ENCODE data around the gene CDK12.
A peak's percentile ranks its signal among the peaks of the same experiment; 100 is the strongest.
"Not testable (repeated sequence)": the region's sequence is repeated elsewhere in the genome, so short reads cannot be mapped to it uniquely, and the experiment has no call there.

Gene CDK12

DNA sequence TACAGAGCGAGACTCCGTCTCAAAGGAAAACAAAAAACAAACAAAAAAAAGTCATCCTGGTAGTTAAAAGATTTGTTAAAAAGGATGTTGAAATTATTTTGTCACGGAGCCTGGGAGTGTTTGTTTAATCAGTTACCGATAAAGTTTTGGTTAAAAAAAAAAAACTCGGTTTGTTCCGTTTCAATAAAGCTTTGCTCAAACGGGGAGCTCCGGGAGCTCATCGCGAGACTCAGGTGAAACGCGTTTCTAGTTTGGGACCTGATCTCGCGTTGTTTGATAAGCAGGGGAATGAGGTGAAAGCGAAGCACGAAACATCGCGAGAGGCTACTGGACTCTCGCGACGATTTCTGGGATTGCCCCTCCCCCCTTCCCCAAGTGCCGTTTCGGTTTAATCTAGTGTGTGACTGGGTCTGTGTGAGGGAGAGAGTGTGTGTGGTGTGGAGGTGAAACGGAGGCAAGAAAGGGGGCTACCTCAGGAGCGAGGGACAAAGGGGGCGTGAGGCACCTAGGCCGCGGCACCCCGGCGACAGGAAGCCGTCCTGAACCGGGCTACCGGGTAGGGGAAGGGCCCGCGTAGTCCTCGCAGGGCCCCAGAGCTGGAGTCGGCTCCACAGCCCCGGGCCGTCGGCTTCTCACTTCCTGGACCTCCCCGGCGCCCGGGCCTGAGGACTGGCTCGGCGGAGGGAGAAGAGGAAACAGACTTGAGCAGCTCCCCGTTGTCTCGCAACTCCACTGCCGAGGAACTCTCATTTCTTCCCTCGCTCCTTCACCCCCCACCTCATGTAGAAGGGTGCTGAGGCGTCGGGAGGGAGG lies at the start of gene CDK12:
Gene CDK12 (plus strand): TSS at position 374 of the 813 bp plus-strand sequence. CDS start 586 bp downstream, outside the sequence.
- peak; percentile 98 for DNase-seq

DNA sequence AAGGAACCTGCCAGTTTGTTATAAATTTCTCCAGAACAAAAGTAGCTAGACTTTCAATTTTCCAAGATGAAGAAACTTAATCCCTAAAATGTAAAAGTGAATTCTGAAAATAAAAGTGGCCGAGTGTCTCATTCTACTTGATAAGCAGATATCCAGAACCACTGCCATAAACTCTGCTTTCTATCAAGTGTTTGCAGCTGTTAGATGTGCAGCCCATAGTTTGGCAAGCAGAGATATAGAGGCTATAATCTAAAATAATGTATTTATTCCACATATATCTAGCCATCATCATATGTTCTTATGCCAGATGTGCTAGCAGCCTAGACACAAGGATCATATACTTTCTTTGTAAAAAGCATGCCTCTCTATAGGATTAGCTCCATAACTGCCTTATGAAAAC lies 45.1 kb upstream of the CDK12 start:
- DNase-seq: no peak

DNA sequence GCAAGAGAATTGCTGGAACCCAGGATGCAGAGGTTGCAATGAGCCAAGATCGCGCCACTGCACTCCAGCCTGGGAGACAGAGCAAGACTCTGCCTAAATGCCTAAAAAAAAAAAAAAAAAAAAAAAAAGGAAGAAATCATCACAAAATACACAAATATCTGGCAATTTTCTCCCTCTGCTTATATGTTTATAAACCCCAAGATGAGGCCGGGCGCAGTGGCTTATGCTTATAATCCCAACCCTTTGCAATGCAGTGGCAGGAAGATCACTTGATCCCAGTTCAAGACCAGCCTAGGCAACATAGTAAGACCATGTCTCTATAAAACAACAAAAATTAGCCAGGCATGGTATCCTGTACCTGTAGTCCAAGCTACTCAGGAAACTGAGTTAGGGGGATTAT lies 31.7 kb upstream of the CDK12 start:
- no peak for DNase-seq

DNA sequence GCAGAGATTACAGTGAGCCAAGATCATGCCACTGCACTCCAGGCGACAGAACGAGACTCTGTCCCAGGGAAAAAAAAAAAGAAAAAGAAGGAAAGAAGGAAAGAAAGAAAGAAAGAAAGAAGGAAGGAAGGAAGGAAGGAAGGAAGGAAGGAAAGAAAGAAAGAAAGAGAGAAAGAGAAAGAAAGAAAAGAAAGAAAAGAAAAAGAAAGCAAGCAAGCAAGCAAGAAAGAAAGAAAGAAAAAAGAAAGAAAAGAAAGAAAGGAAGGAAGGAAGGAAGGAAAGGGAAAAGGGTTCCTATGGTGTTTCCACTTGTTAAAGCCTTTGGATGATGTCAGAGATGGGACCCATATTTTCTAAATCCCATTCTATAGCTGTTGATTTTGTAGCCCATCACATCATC lies 21.4 kb upstream of the CDK12 start:
- DNase-seq: not testable (repeated sequence)

DNA sequence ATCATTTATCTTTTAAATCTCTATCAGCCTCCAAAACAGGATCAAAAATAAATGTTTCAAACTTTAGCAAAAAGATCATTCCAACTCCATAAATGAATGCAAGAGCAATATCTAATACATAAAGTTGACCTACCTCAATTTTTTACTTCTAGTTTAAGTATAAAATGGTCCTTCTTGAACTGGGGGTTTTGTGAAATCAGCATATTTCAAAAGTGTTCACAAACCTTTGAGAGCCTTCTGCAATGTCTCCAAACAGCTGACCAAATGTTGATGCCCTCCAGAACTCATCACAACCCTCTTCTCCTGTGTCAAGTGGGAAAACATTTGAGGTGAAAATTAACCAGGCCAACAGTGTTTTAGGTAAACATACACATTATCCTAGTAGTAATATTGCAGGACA lies 18.0 kb upstream of the CDK12 start:
- DNase-seq: no peak

DNA sequence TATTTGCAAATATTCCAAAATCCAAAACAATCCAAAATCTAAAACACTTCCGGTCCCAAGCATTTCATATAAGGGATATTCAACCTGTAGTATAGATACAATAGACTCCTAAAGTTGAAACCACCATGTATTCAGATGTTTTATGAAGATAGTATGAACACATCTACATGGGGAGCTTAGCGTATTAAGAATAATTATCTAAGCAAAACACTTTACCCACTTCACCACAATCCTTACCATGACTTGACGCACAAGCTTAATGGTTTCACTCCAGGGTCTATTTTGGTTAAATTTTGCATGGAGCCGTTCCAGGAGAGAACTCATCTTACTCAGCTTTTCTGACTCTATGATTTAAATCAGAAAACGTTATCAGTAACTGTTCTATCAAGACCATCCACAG lies 13.7 kb upstream of the CDK12 start:
- DNase-seq: no peak

DNA sequence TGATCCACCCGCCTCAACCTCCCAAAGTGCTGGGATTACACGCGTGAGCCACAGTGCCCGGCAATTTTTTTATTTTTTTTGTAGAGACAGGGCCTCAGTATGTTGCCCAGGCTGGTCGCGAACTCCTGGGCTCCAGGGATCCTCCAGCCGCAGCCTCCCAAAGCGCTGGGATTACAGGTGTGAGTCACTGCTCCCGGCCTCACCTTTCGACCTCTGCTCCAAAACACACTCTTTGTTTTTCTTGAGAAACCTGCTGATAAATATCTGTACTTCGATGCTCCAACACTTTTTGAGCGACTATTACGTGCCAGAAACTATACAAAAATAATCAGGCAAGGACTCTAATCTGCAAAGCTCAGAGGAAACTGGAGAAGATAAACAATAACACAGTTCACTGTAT lies 11.2 kb upstream of the CDK12 start:
- DNase-seq: no peak

DNA sequence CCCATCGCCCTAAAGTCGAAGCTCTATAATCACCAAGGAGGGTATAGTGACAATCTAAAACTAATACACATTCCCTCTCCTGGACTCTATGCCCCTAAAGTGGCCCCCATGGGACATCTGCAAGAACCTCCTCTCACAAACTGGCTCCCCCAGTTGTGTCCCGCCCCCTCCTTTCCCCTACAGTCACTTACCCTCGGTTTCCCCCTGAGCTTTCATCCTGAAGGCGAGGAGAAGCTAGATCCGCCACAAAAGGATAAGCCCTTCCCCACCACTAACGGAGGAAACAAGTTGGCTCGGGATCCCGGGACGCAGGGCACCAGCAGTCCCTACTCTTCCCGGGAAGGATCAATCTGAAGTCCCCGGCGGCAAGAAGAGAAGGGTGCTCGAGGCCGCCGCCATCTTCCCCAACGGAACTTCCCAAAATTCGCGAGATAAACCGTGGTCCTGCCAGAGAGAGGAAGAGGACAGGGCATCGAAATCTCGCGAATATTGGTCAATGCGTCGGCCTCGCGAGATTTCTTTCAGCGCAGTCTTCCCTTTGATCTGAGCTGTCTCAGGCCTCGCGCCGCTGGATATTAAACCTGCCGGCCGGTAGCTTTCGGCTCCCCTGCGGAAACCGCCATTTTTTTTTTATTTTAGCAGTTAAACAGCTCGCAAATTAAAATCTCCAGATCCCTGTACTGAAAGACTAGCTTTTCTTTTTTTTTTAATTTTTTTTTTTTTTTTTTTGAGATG lies 10.3 kb upstream of the CDK12 start, which contains the start of gene MED1:
Gene MED1 (minus strand): TSS at position 417 of the 735 bp plus-strand sequence. CDS start 201 bp downstream, at position 216.
- DNase-seq: peak; percentile 99

DNA sequence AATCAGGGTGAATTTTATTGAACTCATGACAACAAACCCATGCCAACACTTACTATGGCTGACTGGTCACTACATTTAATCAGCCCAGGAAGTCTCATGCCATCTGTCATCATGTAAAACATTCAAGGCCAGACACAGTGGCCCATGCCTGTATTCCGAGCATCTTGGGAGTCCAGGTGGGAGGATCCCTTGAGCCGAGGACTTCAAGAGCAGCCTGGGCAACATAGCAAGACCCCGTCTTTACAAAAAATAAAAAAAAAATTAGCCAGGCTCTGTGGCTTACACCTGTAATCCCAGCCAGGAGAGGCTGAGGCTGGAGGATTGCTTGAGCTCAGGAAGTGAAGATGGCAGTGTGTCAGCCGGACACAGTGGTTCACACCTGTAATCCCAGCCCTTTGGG lies 5.4 kb upstream of the CDK12 start:
- DNase-seq: no peak

DNA sequence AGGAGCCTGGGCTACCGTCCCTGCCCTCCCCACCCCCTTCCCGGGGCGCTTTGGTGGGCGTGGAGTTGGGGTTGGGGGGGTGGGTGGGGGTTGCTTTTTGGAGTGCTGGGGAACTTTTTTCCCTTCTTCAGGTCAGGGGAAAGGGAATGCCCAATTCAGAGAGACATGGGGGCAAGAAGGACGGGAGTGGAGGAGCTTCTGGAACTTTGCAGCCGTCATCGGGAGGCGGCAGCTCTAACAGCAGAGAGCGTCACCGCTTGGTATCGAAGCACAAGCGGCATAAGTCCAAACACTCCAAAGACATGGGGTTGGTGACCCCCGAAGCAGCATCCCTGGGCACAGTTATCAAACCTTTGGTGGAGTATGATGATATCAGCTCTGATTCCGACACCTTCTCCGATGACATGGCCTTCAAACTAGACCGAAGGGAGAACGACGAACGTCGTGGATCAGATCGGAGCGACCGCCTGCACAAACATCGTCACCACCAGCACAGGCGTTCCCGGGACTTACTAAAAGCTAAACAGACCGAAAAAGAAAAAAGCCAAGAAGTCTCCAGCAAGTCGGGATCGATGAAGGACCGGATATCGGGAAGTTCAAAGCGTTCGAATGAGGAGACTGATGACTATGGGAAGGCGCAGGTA lies 762 bp downstream of the CDK12 start:
- no peak for DNase-seq

DNA sequence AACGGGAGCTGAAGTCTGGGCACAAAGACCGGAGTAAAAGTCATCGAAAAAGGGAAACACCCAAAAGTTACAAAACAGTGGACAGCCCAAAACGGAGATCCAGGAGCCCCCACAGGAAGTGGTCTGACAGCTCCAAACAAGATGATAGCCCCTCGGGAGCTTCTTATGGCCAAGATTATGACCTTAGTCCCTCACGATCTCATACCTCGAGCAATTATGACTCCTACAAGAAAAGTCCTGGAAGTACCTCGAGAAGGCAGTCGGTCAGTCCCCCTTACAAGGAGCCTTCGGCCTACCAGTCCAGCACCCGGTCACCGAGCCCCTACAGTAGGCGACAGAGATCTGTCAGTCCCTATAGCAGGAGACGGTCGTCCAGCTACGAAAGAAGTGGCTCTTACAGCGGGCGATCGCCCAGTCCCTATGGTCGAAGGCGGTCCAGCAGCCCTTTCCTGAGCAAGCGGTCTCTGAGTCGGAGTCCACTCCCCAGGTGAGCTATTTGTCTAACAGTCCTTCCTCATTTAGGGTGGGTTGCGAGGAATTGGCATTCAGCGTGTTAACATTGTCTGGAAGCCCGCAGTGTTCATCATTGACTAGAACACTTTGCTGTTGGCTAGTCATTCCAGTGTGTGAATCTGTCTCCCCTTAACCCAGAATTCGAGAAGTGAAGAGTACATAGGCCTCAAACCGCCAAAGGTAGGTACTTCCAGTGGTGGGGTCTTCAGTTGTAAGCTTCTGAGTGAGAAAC lies 1.5 kb downstream of the CDK12 start:
- no peak for DNase-seq

DNA sequence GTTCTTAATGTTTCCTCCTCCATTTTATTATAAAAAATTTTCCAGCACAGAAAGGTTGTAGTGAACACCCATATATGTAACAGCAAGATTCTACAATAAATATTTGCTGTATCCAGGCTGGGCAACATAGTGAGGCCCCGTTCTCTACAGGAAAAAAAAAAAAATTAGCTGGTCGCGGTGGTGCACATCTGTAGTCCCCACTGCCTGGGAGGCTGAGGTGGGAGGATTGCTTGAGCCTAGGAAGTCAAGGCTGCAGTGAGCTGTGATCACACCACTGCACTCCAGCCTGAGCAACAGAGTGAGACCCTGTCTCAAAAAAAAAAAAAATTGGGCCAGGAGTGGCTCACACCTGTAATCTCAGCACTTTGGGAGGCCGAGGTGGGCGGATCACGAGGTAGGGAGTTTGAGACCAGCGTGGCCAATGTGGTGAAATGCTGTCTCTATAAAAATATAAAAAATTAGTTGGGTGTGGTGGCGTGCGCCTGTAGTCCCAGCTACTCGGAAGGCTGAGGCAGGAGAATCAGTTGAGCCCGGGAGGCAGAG lies 3.4 kb downstream of the CDK12 start:
- DNase-seq: not testable (repeated sequence)

DNA sequence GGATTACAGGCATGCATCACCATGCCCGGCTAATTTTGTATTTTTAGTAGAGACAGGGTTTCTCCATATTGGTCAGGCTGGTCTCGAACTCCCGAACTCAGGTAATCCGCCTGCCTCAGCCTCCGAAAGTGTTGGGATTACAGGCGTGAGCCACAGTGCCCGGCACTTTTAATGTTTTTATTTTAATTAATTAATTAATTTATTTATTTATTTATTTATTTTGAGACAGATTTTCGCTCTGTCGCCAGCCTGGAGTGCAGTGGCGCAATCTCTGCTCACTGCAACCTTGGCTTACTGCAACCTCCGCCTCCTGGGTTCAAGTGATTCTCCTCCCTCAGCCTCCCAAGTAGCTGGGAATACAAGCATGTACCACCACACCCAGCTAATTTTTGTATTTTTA lies 7.3 kb downstream of the CDK12 start:
- not testable (repeated sequence) for DNase-seq

DNA sequence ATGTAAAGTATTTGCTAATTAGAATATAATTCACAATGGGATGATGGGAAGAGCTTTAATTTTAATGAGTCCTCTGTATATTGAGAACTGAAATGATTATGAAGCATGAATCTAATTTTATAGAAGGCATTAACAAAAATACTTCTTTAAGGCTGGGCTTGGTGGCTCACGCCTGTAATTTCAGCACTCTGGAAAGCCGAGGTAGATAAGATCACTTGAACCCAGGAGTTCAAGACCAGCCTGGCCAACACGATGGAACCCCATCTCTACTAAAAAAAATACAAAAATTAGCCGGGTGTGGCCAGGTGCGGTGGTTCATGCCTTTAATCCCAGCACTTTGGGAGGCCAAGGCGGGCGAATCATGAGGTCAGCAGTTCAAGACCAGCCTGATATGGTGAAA lies 12.0 kb downstream of the CDK12 start:
- no peak for DNase-seq

DNA sequence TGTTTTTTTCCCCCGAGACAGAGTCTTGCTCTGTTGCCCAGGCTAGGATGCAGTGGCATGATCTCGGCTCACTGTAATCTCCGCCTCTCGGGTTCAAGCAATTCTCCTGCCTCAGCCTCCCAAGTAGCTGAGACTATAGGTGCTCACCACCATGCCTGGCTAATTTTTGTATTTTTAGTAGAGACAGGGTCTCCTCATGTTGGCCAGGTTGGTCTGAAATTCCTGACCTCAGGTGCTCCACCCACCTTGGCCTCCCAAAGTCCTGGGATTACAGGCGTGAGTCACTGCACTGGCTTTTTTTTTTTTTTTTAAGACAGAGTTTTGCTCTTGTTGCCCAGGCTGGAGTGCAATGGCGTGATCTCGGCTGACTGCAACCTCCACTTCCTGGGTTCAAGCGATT lies 18.3 kb downstream of the CDK12 start:
- DNase-seq: not testable (repeated sequence)

DNA sequence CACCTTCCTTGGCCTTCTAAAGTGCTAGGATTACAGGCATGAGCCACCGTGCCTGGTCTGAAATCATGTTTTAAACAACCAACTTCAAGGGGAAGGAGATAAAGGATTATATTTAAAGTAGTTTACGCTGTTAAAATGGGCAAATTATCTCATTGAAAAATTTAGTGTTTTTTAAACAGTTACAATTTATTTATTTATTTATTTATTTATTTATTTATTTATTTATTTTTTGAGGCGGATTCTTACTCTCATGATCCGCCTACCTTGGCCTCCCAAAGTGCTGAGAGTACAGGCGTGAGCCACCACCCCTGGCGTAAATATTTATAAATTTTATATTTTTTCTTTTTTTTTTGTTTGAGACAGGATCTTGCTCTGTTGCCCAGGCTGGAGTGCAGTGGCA lies 22.2 kb downstream of the CDK12 start:
- no peak for DNase-seq

DNA sequence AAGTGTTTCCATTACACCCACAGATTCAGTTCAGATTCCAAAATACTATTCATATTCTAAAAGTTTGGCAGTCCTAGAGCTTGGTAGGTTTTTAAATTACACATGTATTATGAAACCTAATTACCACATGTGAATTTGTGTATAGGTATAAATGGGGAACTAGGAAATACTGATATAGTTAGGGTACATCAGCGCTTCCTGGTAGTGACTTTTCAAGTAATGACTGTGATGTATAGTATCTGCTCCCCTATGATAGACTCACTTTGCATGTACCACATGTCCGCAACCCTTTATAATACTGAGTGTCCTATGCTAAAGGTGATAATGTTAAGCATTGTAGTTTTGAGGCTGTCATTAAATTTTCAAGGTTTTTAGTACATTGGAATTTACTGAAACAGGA lies 22.9 kb downstream of the CDK12 start:
- no peak for DNase-seq

DNA sequence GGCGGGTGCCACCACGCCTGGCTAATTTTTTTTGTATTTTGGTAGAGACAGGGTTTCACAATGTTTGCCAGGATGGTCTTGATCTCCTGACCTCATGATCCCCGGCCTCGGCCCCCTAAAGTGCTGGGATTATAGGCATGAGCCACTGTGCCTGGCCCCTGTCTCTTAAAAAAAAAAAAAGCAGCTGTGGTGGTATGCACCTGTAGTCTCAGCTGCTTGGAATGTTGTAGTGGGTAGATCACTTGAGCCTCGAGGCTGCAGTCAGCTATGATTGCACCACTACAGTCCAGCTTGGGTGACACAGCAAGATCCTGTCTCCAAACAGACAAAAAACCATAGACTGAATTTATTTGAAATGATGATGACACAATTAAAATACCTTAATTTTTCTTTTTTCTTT lies 24.3 kb downstream of the CDK12 start:
- no peak for DNase-seq

DNA sequence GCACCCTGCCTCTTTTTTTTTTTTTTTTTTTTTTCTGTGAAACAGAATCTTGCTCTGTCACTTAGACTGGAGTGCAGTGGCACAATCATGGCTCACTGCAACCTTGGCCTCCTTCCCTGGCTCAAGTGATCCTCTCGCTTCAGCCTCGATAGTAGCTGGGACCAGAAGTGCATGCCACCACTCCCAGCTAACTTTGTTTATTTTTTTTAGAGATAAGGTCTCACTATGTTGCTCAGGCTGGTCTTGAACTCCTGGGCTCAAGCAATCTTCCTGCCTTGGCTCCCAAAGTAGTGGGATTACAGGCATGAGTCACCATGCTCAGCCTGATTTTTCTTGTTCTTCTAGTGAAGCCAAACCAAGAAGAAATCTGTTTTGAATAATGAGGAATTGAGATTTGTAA lies 25.0 kb downstream of the CDK12 start:
- no peak for DNase-seq

DNA sequence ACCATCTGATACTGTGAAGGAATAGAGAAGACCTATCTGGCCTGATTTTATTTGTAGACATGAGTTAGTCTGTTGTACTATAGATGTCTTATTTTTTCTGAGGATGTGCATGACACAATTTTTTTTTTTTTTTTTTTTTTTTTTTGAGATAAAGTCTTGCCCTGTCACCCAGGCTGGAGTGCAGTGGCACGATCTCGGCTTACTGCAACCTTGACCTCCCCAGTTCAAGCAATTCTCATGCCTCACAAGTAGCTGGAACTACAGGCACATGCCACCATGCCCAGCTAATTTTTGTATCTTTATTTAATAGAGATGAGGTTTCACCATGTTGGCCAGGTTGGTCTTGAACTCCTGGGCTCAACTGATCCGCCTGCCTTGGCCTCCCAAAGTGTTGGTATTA lies 26.2 kb downstream of the CDK12 start:
- DNase-seq: not testable (repeated sequence)

DNA sequence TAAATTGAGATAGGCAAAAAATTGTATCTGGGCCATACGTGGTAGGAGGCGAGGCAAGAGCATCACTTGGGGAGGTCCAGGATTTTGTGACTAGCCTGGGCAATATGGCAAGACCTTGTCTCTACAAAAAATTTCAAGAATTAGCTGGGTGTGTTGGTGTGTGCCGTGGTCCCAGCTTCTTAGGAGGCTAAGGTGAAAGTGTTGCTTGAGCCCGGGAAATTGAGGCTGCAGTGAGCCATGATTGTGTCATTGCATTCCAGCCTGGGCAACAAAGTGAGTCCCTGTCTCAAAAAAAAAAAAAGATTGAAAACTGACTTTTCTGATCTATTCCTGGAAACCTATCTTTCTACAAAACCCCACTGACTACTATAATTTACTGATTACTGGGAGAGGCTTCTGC lies 26.7 kb downstream of the CDK12 start:
- DNase-seq: no peak

DNA sequence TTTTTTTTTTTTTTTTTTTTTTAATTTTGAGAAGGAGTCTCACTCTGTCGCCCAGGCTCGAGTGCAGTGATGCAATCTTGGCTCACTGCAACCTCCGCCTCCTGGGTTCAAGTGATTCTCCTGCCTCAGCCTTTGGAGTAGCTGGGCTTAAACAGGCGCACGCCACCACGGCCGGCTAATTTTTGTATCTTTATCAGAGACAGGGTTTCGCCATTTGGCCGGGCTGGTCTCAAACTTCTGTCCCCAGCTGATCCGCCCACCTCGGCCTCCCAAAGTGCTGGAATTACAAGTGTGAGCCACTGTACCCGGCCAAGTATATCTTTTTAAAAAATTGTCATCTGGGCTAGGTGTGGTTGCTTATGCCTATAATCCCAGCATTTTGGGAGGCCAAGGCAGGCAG lies 35.6 kb downstream of the CDK12 start:
- DNase-seq: not testable (repeated sequence)

DNA sequence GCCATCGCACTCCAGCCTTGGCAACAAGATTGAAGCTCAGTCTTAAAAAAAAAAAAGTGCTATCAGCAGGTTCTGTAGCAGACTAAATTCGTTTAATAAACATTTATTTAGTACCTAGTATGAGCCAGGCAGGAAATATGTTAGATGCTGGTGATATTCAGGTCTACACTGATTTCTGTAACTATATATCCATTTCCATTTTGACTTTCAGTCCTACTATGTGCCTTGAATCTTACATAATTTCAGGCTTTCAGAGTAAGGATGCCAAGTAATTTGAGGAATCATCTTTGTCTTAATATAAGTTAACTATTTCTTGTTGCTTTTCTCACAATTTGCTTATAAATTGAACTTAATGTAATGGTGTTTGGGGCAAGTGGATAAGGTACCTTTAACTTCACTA lies 46.2 kb downstream of the CDK12 start:
- no peak for DNase-seq
